HPDE6-E6E7 (cell line): ENCODE results near the gene ACOT6.
"Not testable (repeated sequence)": the region's sequence is repeated elsewhere in the genome, so short reads cannot be mapped to it uniquely, and the experiment has no call there.

Experiments used
- DNase-seq: peaks from one replicate; pipeline ENCODE4 v3.0.0; 2011; ENCODE audit warnings: missing footprints; ENCODE audit errors: extremely low spot score

ACOT6 gene

GRCh38 chr14:73651005-73651404 is 38.7 kb downstream of the ACOT6 start:
- DNase-seq, result no peak

GRCh38 chr14:73655851-73656250 is 43.5 kb downstream of the ACOT6 start:
- no peak for DNase-seq

- not testable (repeated sequence) for DNase-seq
Observed at GRCh38 chr14:73659202-73659601, 46.9 kb downstream of the ACOT6 start.

GRCh38 chr14:73660511-73660910 is 48.2 kb downstream of the ACOT6 start:
- DNase-seq, result no peak

GRCh38 chr14:73661872-73662271 is 49.6 kb downstream of the ACOT6 start:
- DNase-seq, result no peak

GRCh38 chr14:73662487-73662943 is 50.2 kb downstream of the ACOT6 start:
- DNase-seq, result peak; percentile 53

- no peak for DNase-seq
Observed at GRCh38 chr14:73663548-73664212, 51.4 kb downstream of the ACOT6 start.

GRCh38 chr14:73665130-73665529 is 52.8 kb downstream of the ACOT6 start:
- no peak for DNase-seq

- DNase-seq, result no peak
Observed at GRCh38 chr14:73666583-73666982, 54.3 kb downstream of the ACOT6 start.

- DNase-seq, result no peak
Observed at GRCh38 chr14:73667854-73668253, 55.5 kb downstream of the ACOT6 start.
